HepG2 (cell line): Measurements from ENCODE around the gene POC1B. TPM values are rescaled to one million over a fixed set of nuclear protein-coding genes. Genes with fewer than 3 reads are reported as not detected.

ENCODE experiments used
- ATAC-seq: fragments of 200-7000 bp; cut with Tn5 transposase; 3 replicates; pipeline ENCODE4 v1.9.1; 2020; ENCODE audit warnings: mild to moderate bottlenecking, moderate library complexity
- BruUV-seq: library from RNA; stranded (reverse); fragments of 400-500 nt; replicated peaks from 2 replicates; lab custom pipeline; 2021; lab: Mats Ljungman, UMichigan
- CTCF ChIA-PET: fragments of 300-600 bp; formaldehyde crosslinking; extraction: SDS; loops from one replicate; lab custom pipeline; 2021; ENCODE audit warnings: low total read pairs, inconsistent platforms, low intra/inter-chr PET ratio; lab: Yijun Ruan, JAX
- POLR2A ChIA-PET: fragments of 350-600 bp; sonication (Branson Sonifier 250); formaldehyde crosslinking; loops from one replicate; lab custom pipeline; 2020; ENCODE audit warnings: antibody characterized with exemption, inconsistent platforms; lab: Yijun Ruan, JAX
- DNase-seq: peaks from one replicate; pipeline ENCODE4 v3.0.0-alpha.2; 2015; ENCODE audit warnings: low spot score
- FAIRE-seq: peaks from 3 replicates; lab custom pipeline; 2011; peaks lifted over from hg19 to GRCh38; lab: Jason Lieb, UNC
- H2AFZ ChIP-seq: one replicate; pipeline ENCODE4 v1.6.1; 2011; ENCODE audit warnings: low read length, inconsistent platforms
- H3K27ac ChIP-seq: fragments of 300-600 bp; 3 replicates; pipeline ENCODE4 v1.8.0; 2011; ENCODE audit warnings: mixed run types, mild to moderate bottlenecking, mixed read lengths, low read length, inconsistent platforms; ENCODE audit not compliant: insufficient read depth; ENCODE audit errors: extremely low read length
- H3K27me3 ChIP-seq, 2 experiments: fragments of 200-600 bp in 1 of 2; 2 replicates in 1 of 2; 3 replicates in 1 of 2; pipeline versions ENCODE4 v1.6.0 to v1.8.0; 2011; ENCODE audit warnings: low read length in 2 of 2, mild to moderate bottlenecking in 2 of 2, moderate library complexity in 2 of 2, inconsistent platforms in 1 of 2; ENCODE audit not compliant: insufficient read depth in 2 of 2, control insufficient read depth in 1 of 2
- H3K36me3 ChIP-seq, 2 experiments: fragments of 200-600 bp in 1 of 2; replicated peaks in 1 of 2; 2 replicates in 1 of 2; 3 replicates in 1 of 2; pipeline versions ENCODE4 v1.5.1 to v1.8.0; 2011; ENCODE audit warnings: low read length in 2 of 2, inconsistent platforms in 1 of 2; ENCODE audit not compliant: insufficient read depth in 2 of 2, control insufficient read depth in 1 of 2
- H3K4me1 ChIP-seq: 2 replicates; pipeline ENCODE4 v1.5.1; 2012; ENCODE audit warnings: low read length, inconsistent platforms; ENCODE audit not compliant: insufficient read depth
- H3K4me2 ChIP-seq: 2 replicates; pipeline ENCODE4 v1.6.0; 2011; ENCODE audit warnings: low read depth, low read length, inconsistent platforms
- H3K4me3 ChIP-seq, 3 experiments: fragments of 200-600 bp in 1 of 3; sonication (generic), shearing (Covaris generic) in 1 of 3; replicated peaks in 1 of 3; 2 replicates each; pipeline ENCODE4 v1.5.1; 2011 to 2016; ENCODE audit warnings: low read length in 3 of 3, inconsistent platforms in 2 of 3, low read depth in 2 of 3, mild to moderate bottlenecking in 2 of 3, control low read depth in 1 of 3, mixed read lengths in 1 of 3; ENCODE audit not compliant: insufficient read depth in 1 of 3
- H3K79me2 ChIP-seq: one replicate; pipeline ENCODE4 v1.6.1; 2011; ENCODE audit warnings: low read length, inconsistent platforms; ENCODE audit not compliant: insufficient read depth
- H3K9ac ChIP-seq: 2 replicates; pipeline ENCODE4 v1.6.0; 2011; ENCODE audit warnings: mild to moderate bottlenecking, low read depth, low read length, inconsistent platforms; ENCODE audit not compliant: insufficient read depth
- H3K9me3 ChIP-seq: 2 replicates; pipeline ENCODE4 v1.5.1; 2012; ENCODE audit warnings: mild to moderate bottlenecking, low read length
- H4K20me1 ChIP-seq: 2 replicates; pipeline ENCODE4 v1.6.0; 2011; ENCODE audit warnings: inconsistent platforms, mild to moderate bottlenecking, low read length, moderate library complexity; ENCODE audit not compliant: insufficient read depth
- AKAP8 ChIP-seq: sonication (generic); formaldehyde crosslinking; IDR thresholded peaks from 2 replicates; pipeline ENCODE4 v1.5.1; 2020; ENCODE audit warnings: mild to moderate bottlenecking, missing genetic modification reagents
- FOXA1 ChIP-seq, 2 experiments: fragments of 450-650 bp in 1 of 2; sonication (generic) in 1 of 2; formaldehyde crosslinking in 1 of 2; IDR thresholded peaks; 2 replicates each; pipeline versions ENCODE4 v1.4.0 to v1.6.1; 2016 to 2020; ENCODE audit warnings: missing genetic modification reagents in 1 of 2
- IKZF1 ChIP-seq: fragments of 450-650 bp; IDR thresholded peaks from 2 replicates; pipeline ENCODE4 v1.7.1; 2016
- MED1 ChIP-seq: sonication (generic); formaldehyde crosslinking; IDR thresholded peaks from 2 replicates; pipeline ENCODE4 v1.4.0; 2020; ENCODE audit warnings: missing genetic modification reagents
- NCOA5 ChIP-seq: sonication (generic); formaldehyde crosslinking; IDR thresholded peaks from 2 replicates; pipeline ENCODE4 v1.4.0; 2020; ENCODE audit warnings: missing genetic modification reagents
- NR2F6 ChIP-seq, 2 experiments: IDR thresholded peaks; 2 replicates each; pipeline ENCODE4 v1.6.1; 2016; ENCODE audit warnings: antibody characterized with exemption in 1 of 2, mild to moderate bottlenecking in 1 of 2
- POLR2AphosphoS5 ChIP-seq: IDR thresholded peaks from 2 replicates; pipeline ENCODE4 v1.6.1; 2012; ENCODE audit warnings: low read depth, low read length
- RARA ChIP-seq: IDR thresholded peaks from 2 replicates; pipeline ENCODE4 v1.6.1; 2016; ENCODE audit warnings: missing genetic modification reagents, missing compliant biosample characterization
- TEAD3 ChIP-seq: optimal IDR thresholded peaks from 2 replicates; pipeline ENCODE3; 2016; ENCODE audit warnings: borderline replicate concordance
- WGBS: methylation state at CpG from one replicate; pipeline ENCODE4 v1.1.6; 2017; ENCODE audit warnings: low lambda C conversion rate; 5-methylcytosine and 5-hydroxymethylcytosine counted together
- in situ Hi-C: cut with HindIII; loops from 2 replicates; pipeline ENCODE4 v1.10.0; 2017; ENCODE audit warnings: low pct_unique_long_range_greater_than_20kb; ENCODE audit not compliant: extremely low pct_ligation_motif_present
- intact Hi-C: fragments of 100-400 bp; cut with micrococcal nuclease; formaldehyde crosslinking; loops from one replicate; pipeline ENCODE4 v1.10.0; 2022; ENCODE audit not compliant: unreplicated experiment
- polyA plus RNA-seq, 8 experiments: library from polyadenylated mRNA; depleted of rRNA in 3 of 8; stranded (reverse) in 7 of 8; unstranded in 1 of 8; fragments of >200 nt; fragmentation: Illumina TruSeq in 4 of 8; extraction: Trizol in 4 of 8; gene quantifications; 2 replicates each; pipeline versions ENCODE4 v1.2.1 to v1.2.3, GENCODE V29; 2011 to 2016; ENCODE audit warnings: low read depth in 4 of 8, missing spikeins in 1 of 8, mixed read lengths in 1 of 8; ENCODE audit not compliant: insufficient read depth in 1 of 8
- total RNA-seq, 5 experiments: library from RNA; depleted of rRNA; stranded (reverse); fragments of >200 nt; fragmentation: Illumina TruSeq; extraction: Trizol; gene quantifications; 2 replicates each; pipeline ENCODE4 v1.2.3, GENCODE V29; 2016; ENCODE audit warnings: low read depth in 1 of 5
- TF ChIP-seq, protein P1 (sequence below): sonication (generic); formaldehyde crosslinking; IDR thresholded peaks from 2 replicates; pipeline ENCODE4 v1.5.0; 2020; ENCODE audit warnings: missing genetic modification reagents
- TF ChIP-seq, protein P2 (sequence below): sonication (generic); formaldehyde crosslinking; conservative IDR thresholded peaks from 2 replicates; pipeline ENCODE4 v1.4.0; 2020; ENCODE audit warnings: mild to moderate bottlenecking, missing genetic modification reagents, moderate library complexity

POC1B gene
- total and polyA plus RNA-seq, 2 of the 13 experiments (the other 11 are each of a cell fraction or from before 2014, with no cell fraction given), result 9.3 to 11.0 TPM

DNA sequence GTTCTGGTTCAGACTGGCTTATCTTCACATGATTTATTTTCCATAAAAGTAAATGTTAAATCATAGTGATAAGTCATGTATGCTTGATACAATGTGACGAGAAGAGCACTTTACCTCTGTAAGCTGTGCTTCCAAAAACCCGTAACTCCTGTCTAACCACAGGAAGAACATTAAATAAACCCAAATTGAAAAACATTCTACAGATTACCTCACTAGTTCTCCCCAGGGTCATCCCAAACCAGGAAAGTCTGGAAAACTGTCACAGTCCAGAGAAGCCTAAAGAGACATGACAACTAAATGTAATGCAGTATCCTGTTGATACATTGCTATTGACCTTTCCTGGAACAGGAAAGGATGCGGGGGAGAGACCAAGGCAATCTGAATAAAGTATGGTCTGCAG, 141.0 kb downstream of the POC1B start:
- DNase-seq (no peak), ATAC-seq (no peak), FAIRE-seq (no peak)
- no peaks in the 10 kb centered on the region for H4K20me1 ChIP-seq
- no peaks in the 10 kb centered on the region for H3K79me2 ChIP-seq
- BruUV-seq, result no TSS peak
- peak overlapping the region; percentile 89 for H3K4me2 ChIP-seq
- TF ChIP-seq NR2F6 (IDR thresholded peaks at IDR 0.05) (no peak), NR2F6 (CRISPR knock-in tag; IDR thresholded peaks at IDR 0.05) (0 out of 2 replicates have a peak, but pooled peaks have one; percentile 10), MED1 (CRISPR knock-in tag) (0 out of 2 replicates have a peak, but pooled peaks have one; percentile 31), FOXA1 (IDR thresholded peaks at IDR 0.05) (no peak), FOXA1 (CRISPR knock-in tag; IDR thresholded peaks at IDR 0.05) (0 out of 2 replicates have a peak, but pooled peaks have one; percentile 20), IKZF1 (no peak), AKAP8 (CRISPR knock-in tag) (no peak), RARA (CRISPR knock-in tag) (peak; percentile 17; the same call in 1 of the 2 replicates)
- WGBS, result 85% methylated on average over 3 of the region's 3 CpGs
- no peak overlapping the region for H2AFZ ChIP-seq
- no peaks in the 10 kb centered on the region for H3K9me3 ChIP-seq
- peaks cover 87% of the 10 kb centered on the region for H3K4me1 ChIP-seq
- H3K27ac ChIP-seq, result peak overlapping the region; percentile 81
- in situ Hi-C loops (no loop called here), intact Hi-C loops (no loop called here)
- peak overlapping the region; percentile 57; the same call in 1 of the 2 replicates for H3K9ac ChIP-seq
- no peaks in the 10 kb centered on the region for H3K36me3 ChIP-seq
- H3K4me3 ChIP-seq, result no peak overlapping the region; a peak in 1 of 6 replicates
- ChIA-PET POLR2A (interaction anchor here (1.0 to 17.8 kb wide), 3 partner anchors 9 to 39 kb away, joined by 4 to 430 read pairs (median 8); partner anchors contain the start of gene DUSP6), CTCF (no interaction called here)
- no peaks in the 10 kb centered on the region for H3K27me3 ChIP-seq

DNA sequence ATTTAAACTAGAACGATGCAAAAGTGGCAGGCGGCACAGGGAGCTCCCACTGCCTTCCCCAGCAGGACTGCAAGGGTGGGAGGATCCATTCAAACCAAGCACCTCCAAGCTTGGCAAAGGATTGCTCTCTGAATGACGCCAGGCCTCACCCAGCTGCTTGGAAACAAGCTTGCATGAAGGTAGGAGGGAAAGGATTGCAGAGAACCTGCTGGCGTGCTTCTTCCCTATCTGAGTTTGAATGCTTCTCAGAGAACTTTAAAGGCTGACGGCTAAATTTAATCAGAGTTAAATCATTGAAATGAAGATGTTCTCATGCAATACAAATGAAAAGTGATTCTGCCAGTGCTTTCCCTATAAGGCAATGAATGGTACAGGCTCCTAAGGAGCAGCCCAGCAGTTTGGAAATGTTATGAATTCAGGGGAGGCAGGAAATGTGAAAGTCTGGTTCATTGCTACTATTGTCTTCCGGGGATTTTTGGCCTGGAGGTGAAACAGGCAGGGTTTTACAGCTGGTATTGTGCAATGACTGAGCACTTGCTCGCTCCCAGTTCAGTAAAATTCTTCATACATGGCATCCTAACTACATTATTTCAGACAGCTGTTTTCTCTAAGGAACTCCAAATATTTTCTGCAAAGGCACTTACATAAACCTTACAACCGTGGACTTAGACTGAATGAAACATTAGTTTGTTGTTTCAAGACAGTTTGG, 141.6 kb downstream of the POC1B start:
- no peak overlapping the region for H2AFZ ChIP-seq
- TF ChIP-seq, protein P1, sequence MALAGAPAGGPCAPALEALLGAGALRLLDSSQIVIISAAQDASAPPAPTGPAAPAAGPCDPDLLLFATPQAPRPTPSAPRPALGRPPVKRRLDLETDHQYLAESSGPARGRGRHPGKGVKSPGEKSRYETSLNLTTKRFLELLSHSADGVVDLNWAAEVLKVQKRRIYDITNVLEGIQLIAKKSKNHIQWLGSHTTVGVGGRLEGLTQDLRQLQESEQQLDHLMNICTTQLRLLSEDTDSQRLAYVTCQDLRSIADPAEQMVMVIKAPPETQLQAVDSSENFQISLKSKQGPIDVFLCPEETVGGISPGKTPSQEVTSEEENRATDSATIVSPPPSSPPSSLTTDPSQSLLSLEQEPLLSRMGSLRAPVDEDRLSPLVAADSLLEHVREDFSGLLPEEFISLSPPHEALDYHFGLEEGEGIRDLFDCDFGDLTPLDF, result no peak
- peak; percentile 31; the same call in 1 of the 2 replicates for TF ChIP-seq POLR2AphosphoS5
- TF ChIP-seq NCOA5 (CRISPR knock-in tag), result no peak
- TF ChIP-seq TEAD3 (CRISPR knock-in tag), result peak; percentile 65
- TF ChIP-seq, protein P2, sequence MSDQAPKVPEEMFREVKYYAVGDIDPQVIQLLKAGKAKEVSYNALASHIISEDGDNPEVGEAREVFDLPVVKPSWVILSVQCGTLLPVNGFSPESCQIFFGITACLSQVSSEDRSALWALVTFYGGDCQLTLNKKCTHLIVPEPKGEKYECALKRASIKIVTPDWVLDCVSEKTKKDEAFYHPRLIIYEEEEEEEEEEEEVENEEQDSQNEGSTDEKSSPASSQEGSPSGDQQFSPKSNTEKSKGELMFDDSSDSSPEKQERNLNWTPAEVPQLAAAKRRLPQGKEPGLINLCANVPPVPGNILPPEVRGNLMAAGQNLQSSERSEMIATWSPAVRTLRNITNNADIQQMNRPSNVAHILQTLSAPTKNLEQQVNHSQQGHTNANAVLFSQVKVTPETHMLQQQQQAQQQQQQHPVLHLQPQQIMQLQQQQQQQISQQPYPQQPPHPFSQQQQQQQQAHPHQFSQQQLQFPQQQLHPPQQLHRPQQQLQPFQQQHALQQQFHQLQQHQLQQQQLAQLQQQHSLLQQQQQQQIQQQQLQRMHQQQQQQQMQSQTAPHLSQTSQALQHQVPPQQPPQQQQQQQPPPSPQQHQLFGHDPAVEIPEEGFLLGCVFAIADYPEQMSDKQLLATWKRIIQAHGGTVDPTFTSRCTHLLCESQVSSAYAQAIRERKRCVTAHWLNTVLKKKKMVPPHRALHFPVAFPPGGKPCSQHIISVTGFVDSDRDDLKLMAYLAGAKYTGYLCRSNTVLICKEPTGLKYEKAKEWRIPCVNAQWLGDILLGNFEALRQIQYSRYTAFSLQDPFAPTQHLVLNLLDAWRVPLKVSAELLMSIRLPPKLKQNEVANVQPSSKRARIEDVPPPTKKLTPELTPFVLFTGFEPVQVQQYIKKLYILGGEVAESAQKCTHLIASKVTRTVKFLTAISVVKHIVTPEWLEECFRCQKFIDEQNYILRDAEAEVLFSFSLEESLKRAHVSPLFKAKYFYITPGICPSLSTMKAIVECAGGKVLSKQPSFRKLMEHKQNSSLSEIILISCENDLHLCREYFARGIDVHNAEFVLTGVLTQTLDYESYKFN (CRISPR knock-in tag), result peak; percentile 52

More for the DNA sequence above, 141.6 kb downstream of the POC1B start:
- in situ Hi-C loops, result no loop called here
- WGBS, result 2% methylated on average over 7 of the region's 8 CpGs
- H3K4me1 ChIP-seq, result peaks cover 87% of the 10 kb centered on the region
- intact Hi-C loops, result no loop called here
- H3K36me3 ChIP-seq, result no peaks in the 10 kb centered on the region
- H3K4me3 ChIP-seq, result peak overlapping the region; percentile 0 to 51 (median 51)
- H3K9me3 ChIP-seq, result no peaks in the 10 kb centered on the region
- H3K4me2 ChIP-seq, result peak overlapping the region; percentile 89
- ATAC-seq (peak; percentile 57), DNase-seq (peak; percentile 66), FAIRE-seq (peak; percentile 81)
- POLR2A ChIA-PET, result interaction anchor here (0.6 to 17.8 kb wide), 4 partner anchors 8 to 38 kb away, joined by 3 to 430 read pairs (median 6); partner anchors contain the start of gene DUSP6
- H3K27ac ChIP-seq, result peak overlapping the region; percentile 81
- no peaks in the 10 kb centered on the region for H4K20me1 ChIP-seq
- BruUV-seq, result no TSS peak
- CTCF ChIA-PET, result no interaction called here
- no peaks in the 10 kb centered on the region for H3K79me2 ChIP-seq
- no peaks in the 10 kb centered on the region for H3K27me3 ChIP-seq
- peak overlapping the region; percentile 57 for H3K9ac ChIP-seq
